K562 (cell line): Measurements from ENCODE around the gene ZNHIT6. TPM values are rescaled to one million over a fixed set of nuclear protein-coding genes. Genes with fewer than 3 reads are reported as not detected.
A peak's percentile ranks its signal among the peaks of the same experiment; 100 is the strongest.
"Not testable (repeated sequence)": the region's sequence is repeated elsewhere in the genome, so short reads cannot be mapped to it uniquely, and the experiment has no call there.

Source experiments
- ATAC-seq: fragments of 200-7000 bp; cut with Tn5 transposase; 3 replicates; pipeline ENCODE4 v1.9.1; 2020; ENCODE audit warnings: moderate library complexity
- BruUV-seq: library from RNA; stranded (reverse); fragments of 400-500 nt; replicated peaks from 2 replicates; lab custom pipeline; 2021; lab: Mats Ljungman, UMichigan
- CTCF ChIA-PET: fragments of 300-600 bp; formaldehyde crosslinking; extraction: SDS; loops from one replicate; lab custom pipeline; 2021; ENCODE audit warnings: low intra/inter-chr PET ratio; lab: Yijun Ruan, JAX
- POLR2A ChIA-PET: fragments of 300-600, 350-650 bp; sonication (Branson Sonifier 250); formaldehyde crosslinking; extraction: SDS; loops from one replicate; lab custom pipeline; 2021; ENCODE audit warnings: antibody characterized with exemption, inconsistent platforms; lab: Yijun Ruan, JAX
- DNase-seq, 4 experiments: peaks; one replicate each; pipeline versions ENCODE4 v3.0.0 to v3.0.0-alpha.2; 2011 to 2018; ENCODE audit warnings: low spot score in 3 of 4, mixed read lengths in 3 of 4; ENCODE audit errors: extremely low read depth in 1 of 4
- FAIRE-seq: peaks from 2 replicates; lab custom pipeline; 2011; peaks lifted over from hg19 to GRCh38; lab: Jason Lieb, UNC
- H2AFZ ChIP-seq: 2 replicates; pipeline ENCODE4 v1.6.0; 2011; ENCODE audit warnings: low read depth, low read length, control low read depth, inconsistent platforms
- H3K27ac ChIP-seq: fragments of 200-600 bp; 3 replicates; pipeline ENCODE4 v1.8.0; 2011; ENCODE audit warnings: low read depth, mild to moderate bottlenecking, control low read depth, inconsistent platforms, low read length, moderate library complexity, mixed read lengths; ENCODE audit errors: extremely low read depth
- H3K27me3 ChIP-seq, 2 experiments: fragments of 300-600 bp in 1 of 2; 2 replicates in 1 of 2; 3 replicates in 1 of 2; pipeline versions ENCODE4 v1.6.0 to v1.8.0; 2011; ENCODE audit warnings: inconsistent platforms in 2 of 2, low read length in 2 of 2, mild to moderate bottlenecking in 1 of 2, mixed read lengths in 1 of 2, moderate library complexity in 1 of 2; ENCODE audit not compliant: control insufficient read depth in 2 of 2, insufficient read depth in 2 of 2
- H3K36me3 ChIP-seq: fragments of 300-600 bp; 3 replicates; pipeline ENCODE4 v1.8.0; 2011; ENCODE audit warnings: mild to moderate bottlenecking, low read length, inconsistent platforms; ENCODE audit not compliant: control insufficient read depth, insufficient read depth
- H3K4me1 ChIP-seq, 2 experiments: fragments of 200-600 bp in 1 of 2; replicated peaks in 1 of 2; 2 replicates in 1 of 2; 3 replicates in 1 of 2; pipeline versions ENCODE4 v1.5.1 to v1.8.0; 2011; ENCODE audit warnings: inconsistent platforms in 2 of 2, low read length in 2 of 2, mild to moderate bottlenecking in 1 of 2, mixed read lengths in 1 of 2, moderate library complexity in 1 of 2; ENCODE audit not compliant: control insufficient read depth in 2 of 2, insufficient read depth in 2 of 2
- H3K4me2 ChIP-seq: 2 replicates; pipeline ENCODE4 v1.6.1; 2011; ENCODE audit warnings: low read length, control low read depth, inconsistent platforms, mixed read lengths; ENCODE audit not compliant: insufficient read depth
- H3K4me3 ChIP-seq: fragments of 200-600 bp; sonication (generic), shearing (Covaris generic); 2 replicates; pipeline ENCODE4 v1.5.1; 2016; ENCODE audit warnings: control low read depth, inconsistent platforms
- H3K79me2 ChIP-seq: fragments of 200-600 bp; 3 replicates; pipeline ENCODE4 v1.8.0; 2011; ENCODE audit warnings: low read length, inconsistent platforms; ENCODE audit not compliant: control insufficient read depth, insufficient read depth
- H3K9ac ChIP-seq, 2 experiments: 2 replicates each; pipeline versions ENCODE4 v1.6.0 to v1.6.1; 2011; ENCODE audit warnings: low read depth in 2 of 2, low read length in 2 of 2, control low read depth in 1 of 2, inconsistent platforms in 1 of 2, mild to moderate bottlenecking in 1 of 2, mixed read lengths in 1 of 2; ENCODE audit not compliant: insufficient read depth in 1 of 2
- H3K9me1 ChIP-seq: one replicate; pipeline ENCODE4 v1.6.0; 2011; ENCODE audit warnings: inconsistent platforms, mild to moderate bottlenecking, low read length, moderate library complexity; ENCODE audit not compliant: control insufficient read depth, insufficient read depth
- H3K9me3 ChIP-seq: replicated peaks from 2 replicates; pipeline ENCODE4 v1.5.1; 2011; ENCODE audit warnings: low read depth, low read length, inconsistent platforms; ENCODE audit not compliant: control insufficient read depth, insufficient read depth
- H4K20me1 ChIP-seq: replicated peaks from 2 replicates; pipeline ENCODE4 v1.6.1; 2011; ENCODE audit warnings: low read length, inconsistent platforms, mixed read lengths; ENCODE audit not compliant: control insufficient read depth, insufficient read depth
- CBX1 ChIP-seq: sonication (generic); IDR thresholded peaks from 2 replicates; pipeline ENCODE4 v1.6.1; 2016; ENCODE audit warnings: antibody characterized with exemption, low read depth, mild to moderate bottlenecking
- CBX3 ChIP-seq, 2 experiments: IDR thresholded peaks; 1 replicate in 1 of 2; 2 replicates in 1 of 2; pipeline ENCODE4 v1.6.1; 2012; ENCODE audit warnings: inconsistent platforms in 2 of 2, low read length in 2 of 2, borderline replicate concordance in 1 of 2, control low read depth in 1 of 2
- CBX5 ChIP-seq: IDR thresholded peaks from 2 replicates; pipeline ENCODE4 v1.6.1; 2014; ENCODE audit warnings: low read depth, borderline replicate concordance
- PTBP1 ChIP-seq: fragments of 200-400 bp; formaldehyde crosslinking; IDR thresholded peaks from 2 replicates; pipeline ENCODE4 v1.6.1; 2017; ENCODE audit warnings: low read depth, low read length
- TRIM24 ChIP-seq, 2 experiments: fragments of 450-650 bp; IDR thresholded peaks; 2 replicates each; pipeline ENCODE4 v1.6.1; 2016
- TRIM28 ChIP-seq: fragments of 450-650 bp; IDR thresholded peaks from 2 replicates; pipeline ENCODE4 v1.6.1; 2017
- WGBS: fragments of 100-300 bp; shearing (Covaris generic); methylation state at CpG from one replicate; pipeline ENCODE4 v1.1.6; 2016; ENCODE audit warnings: low coverage, mixed read lengths; ENCODE audit not compliant: insufficient coverage; ENCODE audit errors: missing lambda C conversion rate; 5-methylcytosine and 5-hydroxymethylcytosine counted together
- in situ Hi-C: fragments of 300-500 bp; cut with MboI; formaldehyde crosslinking; loops from 4 replicates; pipeline ENCODE4 v1.15.0; 2018; ENCODE audit warnings: inconsistent platforms, mixed read lengths
- intact Hi-C: fragments of 100-400 bp; cut with micrococcal nuclease; formaldehyde crosslinking; loops from 2 replicates; pipeline ENCODE4 v1.14.2; 2022
- polyA plus RNA-seq, 8 experiments: library from polyadenylated mRNA; depleted of rRNA in 4 of 8; stranded (reverse) in 5 of 8; unstranded in 3 of 8; fragments of >200 nt; fragmentation: Nextera tagmentation in 2 of 8; fragmentation: Illumina TruSeq in 1 of 8; extraction: Ambion mirVana in 2 of 8; extraction: Trizol in 1 of 8; gene quantifications; 2 replicates each; pipeline versions ENCODE4 v1.2.1 to v1.2.3, GENCODE V29; 2011 to 2014; ENCODE audit warnings: inconsistent platforms in 1 of 8, missing spikeins in 1 of 8
- total RNA-seq, 7 experiments: library from RNA; depleted of rRNA in 6 of 7; stranded (reverse); fragments of >200 nt in 6 of 7; fragmentation: Illumina TruSeq in 2 of 7; extraction: Trizol in 2 of 7; gene quantifications; 2 replicates each; pipeline versions ENCODE4 v1.2.1 to v1.2.3, GENCODE V29; 2011 to 2021; ENCODE audit warnings: low replicate concordance in 1 of 7

The ZNHIT6 gene
- total and polyA plus RNA-seq, 9 of the 15 experiments (the other 6 are each of a cell fraction or from before 2014, with no cell fraction given), result 15.4 to 37.6 (median 21.7) TPM

- no peak for TF ChIP-seq PTBP1
Observed at GRCh38 chr1:85718678-85719340, 10.6 kb upstream of the ZNHIT6 start (continued).

GRCh38 chr1:85714418-85715114 is 6.3 kb upstream of the ZNHIT6 start:
- BruUV-seq, H3K4me1 ChIP-seq, intact Hi-C loops, CTCF ChIA-PET, H4K20me1 ChIP-seq, H3K4me2 ChIP-seq, H3K27ac ChIP-seq, H3K27me3 ChIP-seq, FAIRE-seq, ATAC-seq, H3K79me2 ChIP-seq, H3K36me3 ChIP-seq, H2AFZ ChIP-seq, H3K4me3 ChIP-seq, H3K9me3 ChIP-seq, H3K9me1 ChIP-seq, in situ Hi-C loops, H3K9ac ChIP-seq: not testable (repeated sequence)
- 5% methylated on average over 14 of the region's 14 CpGs for WGBS
- TF ChIP-seq CBX3 (IDR thresholded peaks at IDR 0.05; ENCODE audit: borderline replicate concordance in 1 of 2, low read length in 2 of 2) (peak in 1 of 2 experiments; percentile 77; a peak in 1 of 3 replicates), TRIM24 (IDR thresholded peaks at IDR 0.05) (peak in 1 of 2 experiments; percentile 45; a peak in 1 of 4 replicates), CBX1 (peak; percentile 62; the same call in 1 of the 2 replicates), TRIM28 (peak; percentile 93), CBX5 (peak; percentile 91)
- DNase-seq, result peak in 1 of 4 experiments; percentile 18
- POLR2A ChIA-PET, result interaction anchor here (2.6 kb wide), 1 partner anchor 10 kb away, joined by 5 read pairs; no protein-coding TSS in a partner anchor
